Activated B cell treated with CpG ODN at 0.5 μM for 24 hours (primary cell): ENCODE data around the gene PRTFDC1. TPM values are rescaled to one million over a fixed set of nuclear protein-coding genes. Genes with fewer than 3 reads are reported as not detected.

Experiments
- ATAC-seq: fragments of 200-7000 bp; cut with Tn5 transposase; one replicate; pipeline ENCODE4 v1.10.0; 2021; ENCODE audit warnings: low read depth, mild to moderate bottlenecking, moderate library complexity
- CTCF ChIA-PET: fragments of 350-600 bp; sonication (Branson Sonifier 250); formaldehyde crosslinking; loops from one replicate; lab custom pipeline; 2021; ENCODE audit warnings: antibody characterized with exemption; lab: Charles Lee
- POLR2A ChIA-PET: fragments of 350-600 bp; sonication (Branson Sonifier 250); formaldehyde crosslinking; loops from one replicate; lab custom pipeline; 2021; ENCODE audit warnings: antibody characterized with exemption; lab: Charles Lee
- DNase-seq: peaks from one replicate; pipeline ENCODE4 v3.0.0; 2022
- H3K27ac Mint-ChIP-seq: one replicate; pipeline ENCODE4 v1.8.0; 2020; ENCODE audit warnings: mixed read lengths
- H3K27me3 Mint-ChIP-seq: one replicate; pipeline ENCODE4 v1.8.0; 2021; ENCODE audit warnings: mixed read lengths
- H3K36me3 Mint-ChIP-seq: one replicate; pipeline ENCODE4 v1.8.0; 2021; ENCODE audit warnings: low read depth, mixed read lengths
- H3K4me1 Mint-ChIP-seq: one replicate; pipeline ENCODE4 v1.8.0; 2021; ENCODE audit warnings: mixed read lengths
- H3K4me3 Mint-ChIP-seq: one replicate; pipeline ENCODE4 v1.8.0; 2020; ENCODE audit warnings: mild to moderate bottlenecking, mixed read lengths
- H3K9me3 Mint-ChIP-seq: one replicate; pipeline ENCODE4 v1.8.0; 2020; ENCODE audit warnings: mixed read lengths
- CTCF ChIP-seq: fragments of 200-600 bp; IDR thresholded peaks from one replicate; pipeline ENCODE4 v1.8.0; 2022; ENCODE audit warnings: antibody characterized with exemption, mild to moderate bottlenecking
- intact Hi-C: fragments of 100-400 bp; cut with micrococcal nuclease; formaldehyde crosslinking; loops from one replicate; pipeline ENCODE4 v1.15.1; 2024
- total RNA-seq: library from RNA; stranded (reverse); gene quantifications from 2 replicates; pipeline ENCODE4 v1.2.3, GENCODE V29; 2022

PRTFDC1 gene
- total RNA-seq, 1 donor from 2014 or later, result not detected

GRCh38 chr10:24862589-24862988 is 89.8 kb downstream of the PRTFDC1 start:
- TF ChIP-seq CTCF, result no peak
- peaks cover 7% of the 10 kb centered on the region for H3K27me3 Mint-ChIP-seq
- no peak for DNase-seq
- no peaks in the 10 kb centered on the region for H3K9me3 Mint-ChIP-seq
- ChIA-PET POLR2A (no interaction called here), CTCF (no interaction called here)
- intact Hi-C loops, result loop anchor here (10.0 kb wide), 1 partner anchor 58 kb away; no protein-coding TSS in a partner anchor
- no peak overlapping the region for H3K4me3 Mint-ChIP-seq
- H3K4me1 Mint-ChIP-seq, result peaks cover 3% of the 10 kb centered on the region
- no peak for ATAC-seq
- H3K36me3 Mint-ChIP-seq, result no peaks in the 10 kb centered on the region
- H3K27ac Mint-ChIP-seq, result no peak overlapping the region

GRCh38 chr10:24858288-24859270 is 93.8 kb downstream of the PRTFDC1 start:
- H3K27ac Mint-ChIP-seq, result no peak overlapping the region
- ATAC-seq, result no peak
- CTCF ChIA-PET, result no interaction called here
- H3K9me3 Mint-ChIP-seq, result no peaks in the 10 kb centered on the region
- H3K4me1 Mint-ChIP-seq, result no peaks in the 10 kb centered on the region
- POLR2A ChIA-PET, result no interaction called here
- no peak for DNase-seq
- H3K36me3 Mint-ChIP-seq, result no peaks in the 10 kb centered on the region
- H3K4me3 Mint-ChIP-seq, result no peak overlapping the region
- H3K27me3 Mint-ChIP-seq, result peaks cover 6% of the 10 kb centered on the region
- intact Hi-C loops, result no loop called here
- TF ChIP-seq CTCF, result no peak

DNA sequence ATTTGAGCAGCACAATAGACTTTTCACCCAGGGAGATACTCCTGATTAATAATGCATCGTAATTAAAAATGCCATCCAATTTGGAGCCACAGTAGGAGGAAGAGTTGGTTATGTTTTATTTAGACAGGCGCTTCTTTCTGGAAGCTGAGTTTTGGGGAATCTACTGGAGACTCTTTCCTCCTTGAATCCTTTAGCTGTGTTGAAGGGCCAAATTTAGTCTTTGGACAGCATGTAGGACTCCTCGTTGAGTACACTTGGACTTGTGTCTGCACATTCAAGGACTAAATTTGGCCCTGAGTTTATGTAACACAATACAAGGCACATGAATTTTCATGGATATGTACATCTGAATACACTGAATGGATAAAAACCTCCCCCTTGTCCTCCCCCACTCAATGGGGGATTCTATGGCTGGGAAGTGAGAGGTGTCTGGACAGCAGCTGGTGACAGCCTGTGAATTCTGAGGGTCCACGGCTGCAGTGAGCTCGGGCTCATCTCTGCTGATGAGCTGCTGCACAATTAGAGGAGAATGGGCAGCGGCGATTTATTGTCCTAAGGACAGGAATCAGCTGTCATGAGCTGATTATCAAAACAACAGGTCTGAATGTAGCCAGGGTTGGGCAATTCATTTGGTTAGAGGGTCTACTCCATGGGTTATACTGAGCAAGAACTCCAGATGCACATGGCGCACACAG is 95.2 kb downstream of the PRTFDC1 start:
- ChIA-PET POLR2A (no interaction called here), CTCF (no interaction called here)
- Mint-ChIP-seq H3K9me3 (no peaks in the 10 kb centered on the region), H3K4me1 (no peaks in the 10 kb centered on the region), H3K27ac (no peak overlapping the region), H3K4me3 (no peak overlapping the region), H3K36me3 (no peaks in the 10 kb centered on the region), H3K27me3 (peaks cover 11% of the 10 kb centered on the region)
- no peak for DNase-seq
- intact Hi-C loops, result no loop called here
- no peak for TF ChIP-seq CTCF
- ATAC-seq, result no peak

DNA sequence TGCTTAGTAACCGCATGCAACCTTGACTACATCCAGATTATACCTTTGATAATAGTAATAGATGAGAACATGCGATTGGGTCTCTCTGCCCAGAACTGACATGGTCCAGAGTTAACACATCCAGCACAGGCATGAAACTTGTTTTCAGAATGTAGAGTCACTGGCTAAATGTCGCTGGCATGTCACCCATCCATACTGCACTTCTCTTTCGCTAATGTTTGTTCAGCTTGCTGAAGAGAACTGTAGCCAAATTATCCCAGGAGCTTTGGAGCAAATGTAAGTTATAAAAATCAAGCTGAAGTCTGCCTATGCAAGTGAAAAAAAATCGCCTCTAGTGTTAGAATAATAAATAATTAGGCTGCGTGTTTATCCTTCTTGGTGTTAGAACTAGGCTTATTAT is 98.2 kb downstream of the PRTFDC1 start:
- H3K27me3 Mint-ChIP-seq, result peaks cover 10% of the 10 kb centered on the region
- no peak overlapping the region for H3K4me3 Mint-ChIP-seq
- ATAC-seq, result no peak
- H3K9me3 Mint-ChIP-seq, result no peaks in the 10 kb centered on the region
- no peaks in the 10 kb centered on the region for H3K36me3 Mint-ChIP-seq
- no peak for DNase-seq
- CTCF ChIA-PET, result no interaction called here
- intact Hi-C loops, result no loop called here
- POLR2A ChIA-PET, result no interaction called here
- no peak for TF ChIP-seq CTCF
- no peak overlapping the region for H3K27ac Mint-ChIP-seq
- H3K4me1 Mint-ChIP-seq, result peaks cover 8% of the 10 kb centered on the region

DNA sequence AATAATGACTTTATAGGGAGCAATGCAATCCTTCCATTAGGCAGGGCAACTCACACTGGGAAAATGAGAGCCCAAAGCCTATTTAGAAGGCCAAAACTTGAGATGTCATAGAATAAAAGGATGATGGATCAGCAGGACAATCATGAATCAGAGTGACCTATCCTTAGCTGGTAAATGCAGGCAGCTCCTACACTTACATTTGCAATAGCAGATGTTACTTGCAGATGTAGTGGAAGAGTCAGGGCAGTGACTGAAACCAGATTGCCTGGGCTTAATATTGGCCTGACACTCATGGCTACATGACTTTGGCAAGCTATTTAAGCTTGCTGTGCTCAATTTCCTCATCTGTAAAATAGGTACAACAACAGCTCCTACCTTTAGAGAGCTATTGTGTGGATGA is 98.7 kb downstream of the PRTFDC1 start:
- ATAC-seq (no peak), DNase-seq (no peak)
- ChIA-PET CTCF (no interaction called here), POLR2A (no interaction called here)
- intact Hi-C loops, result no loop called here
- no peaks in the 10 kb centered on the region for H3K9me3 Mint-ChIP-seq
- no peak overlapping the region for H3K27ac Mint-ChIP-seq
- H3K27me3 Mint-ChIP-seq, result peaks cover 8% of the 10 kb centered on the region
- TF ChIP-seq CTCF, result no peak
- H3K4me1 Mint-ChIP-seq, result peaks cover 8% of the 10 kb centered on the region
- no peak overlapping the region for H3K4me3 Mint-ChIP-seq
- no peaks in the 10 kb centered on the region for H3K36me3 Mint-ChIP-seq
